Dermis microvascular lymphatic vessel endothelial cell (primary cell): Measurements from ENCODE around the gene LRRC9. TPM values are rescaled to one million over a fixed set of nuclear protein-coding genes. Genes with fewer than 3 reads are reported as not detected.
"Not testable (repeated sequence)": the region's sequence is repeated elsewhere in the genome, so short reads cannot be mapped to it uniquely, and the experiment has no call there.

Source experiments
- DNase-seq, 2 donors: peaks; one replicate each; pipeline versions ENCODE4 v3.0.0 to v3.0.0-alpha.2; 2010; ENCODE audit warnings: low read depth in 2 of 2
- total RNA-seq: library from RNA; depleted of rRNA; stranded (reverse); fragments of >200 nt; gene quantifications from 2 replicates; pipeline ENCODE4 v1.2.1, GENCODE V29; 2014

The LRRC9 gene
- total RNA-seq, 1 donor from 2014 or later: not detected

DNA sequence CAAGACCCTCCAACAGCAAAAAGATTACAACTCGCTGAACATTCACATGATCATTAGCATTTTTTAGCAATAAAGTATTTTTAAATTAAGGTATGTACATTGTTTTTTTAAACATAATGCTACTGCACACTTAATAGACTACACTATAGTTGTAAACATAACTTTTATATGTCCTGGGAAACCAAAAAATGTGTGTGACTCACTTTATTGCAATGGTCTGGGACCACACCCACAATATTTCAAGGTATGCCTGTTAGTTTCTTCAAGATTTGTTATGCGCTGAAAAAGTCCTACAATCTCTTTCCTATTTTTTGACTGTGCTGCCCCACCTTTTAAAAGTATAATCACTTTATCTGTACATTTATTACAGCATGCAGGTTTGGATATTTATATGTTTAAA, 141.4 kb downstream of the LRRC9 start:
- no peak for DNase-seq

DNA sequence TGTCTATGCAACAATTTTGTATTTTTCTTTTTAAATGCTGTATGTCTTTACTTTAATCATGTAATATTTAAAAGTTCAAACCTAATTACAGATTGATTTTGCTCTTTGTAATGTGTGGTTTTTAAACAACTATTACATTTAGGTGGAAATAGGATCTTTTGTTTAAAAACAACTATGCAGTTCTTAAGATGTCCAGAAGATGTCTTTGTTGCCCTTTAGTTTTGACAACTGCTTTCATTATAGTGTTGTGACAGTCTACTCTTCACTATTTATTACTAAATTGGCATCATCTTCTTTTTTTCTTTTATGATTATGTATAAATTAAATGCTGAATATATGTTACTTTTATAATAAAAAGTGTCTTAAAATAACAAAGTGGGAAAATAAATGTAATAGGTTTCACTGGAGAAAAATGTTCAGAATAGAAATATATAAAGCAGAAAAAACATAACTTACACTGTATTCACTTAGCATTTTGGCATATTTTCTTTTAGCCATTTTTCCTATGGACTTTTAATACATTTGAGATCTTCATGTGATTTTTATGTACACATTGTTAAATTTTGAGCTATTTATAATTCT, 144.6 kb downstream of the LRRC9 start:
- DNase-seq: peak; percentile 24 to 47

DNA sequence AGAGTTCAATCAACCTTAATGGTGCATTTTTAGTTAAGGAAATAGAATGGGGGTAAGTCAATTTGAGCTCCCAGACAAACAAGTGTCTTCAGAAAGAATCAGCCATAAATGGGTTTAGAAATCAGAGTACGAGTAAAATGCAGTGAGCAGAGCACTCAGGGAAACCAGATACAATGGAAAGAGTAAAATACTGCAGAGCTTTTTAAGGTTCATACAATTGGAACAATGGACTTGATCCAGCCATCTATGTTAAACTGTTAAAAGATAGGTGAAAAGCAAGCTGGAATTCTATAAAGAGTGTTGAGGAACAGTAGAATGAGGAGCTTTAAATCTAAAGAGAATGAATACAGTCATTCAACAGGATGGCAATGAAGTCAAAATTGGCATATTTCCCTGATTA, 147.9 kb downstream of the LRRC9 start:
- DNase-seq: no peak

DNA sequence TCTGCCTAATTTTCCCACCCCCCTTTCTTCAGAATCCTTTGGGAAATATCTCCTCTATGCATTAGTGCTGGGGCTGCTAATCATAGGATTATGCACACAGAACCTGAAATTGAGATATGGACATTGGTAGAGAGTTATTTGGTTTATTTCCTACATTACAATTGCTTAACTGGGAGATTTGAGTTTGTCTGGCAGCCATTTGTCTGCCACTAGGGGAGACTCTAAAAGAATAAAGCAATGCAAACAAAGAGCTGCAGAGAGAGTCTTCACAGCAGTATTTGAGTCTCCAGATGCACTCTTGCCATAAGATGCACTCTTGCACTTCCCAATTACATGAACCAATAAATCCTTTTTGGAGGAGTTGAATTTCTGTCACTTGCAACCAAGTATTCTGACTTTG, 159.8 kb downstream of the LRRC9 start:
- no peak for DNase-seq

DNA sequence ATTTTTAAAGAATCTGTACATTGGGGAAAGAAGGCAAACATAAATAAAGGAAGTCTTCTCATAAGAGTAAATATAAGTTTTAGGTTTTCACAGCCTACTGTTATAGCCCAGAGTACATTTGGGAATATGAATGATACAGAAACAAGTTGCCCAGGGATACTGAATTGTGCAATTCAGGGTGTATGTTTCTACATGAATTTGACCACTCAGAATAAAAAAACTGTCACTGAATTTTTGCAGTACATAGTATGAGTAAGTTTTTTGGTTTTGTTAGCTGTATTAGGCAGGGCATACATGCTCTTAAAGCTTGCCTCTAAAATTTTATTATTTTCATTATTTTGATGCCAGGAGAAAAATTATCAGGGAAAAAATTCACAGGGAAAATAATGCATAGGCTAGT, 165.1 kb downstream of the LRRC9 start:
- no peak for DNase-seq

DNA sequence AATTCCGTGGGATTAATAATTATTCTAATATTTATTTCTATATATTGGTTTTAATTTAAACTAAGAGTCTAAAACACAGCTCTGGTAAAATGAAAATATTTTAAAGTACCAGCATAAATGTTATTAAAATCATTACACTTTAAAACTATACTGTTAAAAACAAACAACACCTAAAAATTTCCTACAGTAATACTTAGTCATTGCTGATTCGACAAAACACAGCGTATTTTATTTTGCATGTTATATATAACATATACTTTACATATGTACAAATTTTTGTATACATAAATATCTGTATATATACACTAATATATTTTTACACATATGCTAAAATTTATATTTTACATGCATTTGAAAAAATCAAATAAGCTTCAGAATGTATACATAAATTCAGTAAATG, 165.7 kb downstream of the LRRC9 start:
- no peak for DNase-seq

DNA sequence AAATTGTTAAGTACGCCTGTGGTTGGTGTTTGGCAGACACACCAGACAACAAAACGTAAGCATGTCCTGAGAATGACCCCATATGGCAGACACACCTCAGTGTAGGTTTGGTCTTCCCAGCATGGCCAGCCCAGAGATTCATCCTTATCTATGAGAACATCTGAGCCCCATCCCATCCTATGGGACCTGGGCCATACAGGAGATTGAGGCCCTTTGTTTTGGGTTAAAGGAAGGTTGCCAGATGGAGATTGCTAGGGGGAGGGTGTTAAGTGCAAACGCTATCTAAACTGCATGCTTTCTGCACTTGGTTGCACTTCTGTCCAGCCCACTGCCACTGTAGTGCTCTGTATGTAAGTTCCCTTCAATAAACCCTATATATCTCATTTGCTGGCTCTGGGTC, 167.7 kb downstream of the LRRC9 start:
- no peak for DNase-seq

DNA sequence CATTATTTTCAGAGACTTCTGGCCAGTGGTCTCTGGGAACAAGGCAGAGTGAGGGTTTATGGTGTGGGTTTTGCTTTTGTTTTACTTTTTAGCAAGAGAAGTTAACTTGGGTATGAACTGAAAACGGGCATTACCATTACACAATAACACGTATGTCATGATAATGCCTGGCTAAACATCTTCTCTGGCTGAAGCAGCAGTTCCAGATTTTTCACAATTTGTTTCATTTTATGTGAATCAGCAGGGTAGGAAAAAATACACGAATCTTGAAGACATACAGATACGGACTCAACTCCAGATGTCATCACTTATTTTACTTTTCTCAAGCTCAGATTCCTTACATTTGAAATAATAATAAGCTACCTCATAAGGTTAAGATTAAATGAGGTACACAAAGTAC, 169.3 kb downstream of the LRRC9 start:
- no peak for DNase-seq

DNA sequence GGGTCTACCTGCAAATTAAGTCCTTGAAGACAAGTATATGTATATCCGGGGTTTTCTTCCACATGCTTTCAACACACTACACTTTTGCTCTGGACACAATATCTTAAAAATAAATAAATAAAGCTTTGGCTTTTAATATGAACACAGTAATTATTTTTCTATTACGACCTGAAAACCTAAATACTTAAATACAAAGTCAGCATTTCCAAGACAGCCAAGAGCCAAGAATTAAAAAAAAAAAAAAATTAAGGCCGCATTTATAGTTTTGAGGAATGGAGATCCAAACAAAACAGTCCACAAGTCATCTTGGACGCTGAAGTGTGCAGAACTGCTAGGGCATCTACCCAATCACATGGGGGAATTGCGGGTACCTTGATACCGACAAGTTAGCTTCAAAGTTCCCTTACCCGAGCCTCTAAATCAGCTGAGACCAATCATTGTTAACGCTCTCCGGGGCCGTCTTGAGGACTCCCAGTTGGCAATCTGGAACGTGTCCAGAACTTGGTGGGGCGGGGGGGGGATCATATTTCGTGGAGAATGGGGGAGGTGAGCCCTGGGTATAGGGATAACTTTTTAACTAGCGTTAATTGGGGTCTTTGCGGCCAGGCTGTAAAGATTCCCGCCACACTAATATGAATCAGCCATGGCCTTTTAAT, 171.0 kb downstream of the LRRC9 start:
- DNase-seq: peak in 1 of 2 donors; percentile 63

DNA sequence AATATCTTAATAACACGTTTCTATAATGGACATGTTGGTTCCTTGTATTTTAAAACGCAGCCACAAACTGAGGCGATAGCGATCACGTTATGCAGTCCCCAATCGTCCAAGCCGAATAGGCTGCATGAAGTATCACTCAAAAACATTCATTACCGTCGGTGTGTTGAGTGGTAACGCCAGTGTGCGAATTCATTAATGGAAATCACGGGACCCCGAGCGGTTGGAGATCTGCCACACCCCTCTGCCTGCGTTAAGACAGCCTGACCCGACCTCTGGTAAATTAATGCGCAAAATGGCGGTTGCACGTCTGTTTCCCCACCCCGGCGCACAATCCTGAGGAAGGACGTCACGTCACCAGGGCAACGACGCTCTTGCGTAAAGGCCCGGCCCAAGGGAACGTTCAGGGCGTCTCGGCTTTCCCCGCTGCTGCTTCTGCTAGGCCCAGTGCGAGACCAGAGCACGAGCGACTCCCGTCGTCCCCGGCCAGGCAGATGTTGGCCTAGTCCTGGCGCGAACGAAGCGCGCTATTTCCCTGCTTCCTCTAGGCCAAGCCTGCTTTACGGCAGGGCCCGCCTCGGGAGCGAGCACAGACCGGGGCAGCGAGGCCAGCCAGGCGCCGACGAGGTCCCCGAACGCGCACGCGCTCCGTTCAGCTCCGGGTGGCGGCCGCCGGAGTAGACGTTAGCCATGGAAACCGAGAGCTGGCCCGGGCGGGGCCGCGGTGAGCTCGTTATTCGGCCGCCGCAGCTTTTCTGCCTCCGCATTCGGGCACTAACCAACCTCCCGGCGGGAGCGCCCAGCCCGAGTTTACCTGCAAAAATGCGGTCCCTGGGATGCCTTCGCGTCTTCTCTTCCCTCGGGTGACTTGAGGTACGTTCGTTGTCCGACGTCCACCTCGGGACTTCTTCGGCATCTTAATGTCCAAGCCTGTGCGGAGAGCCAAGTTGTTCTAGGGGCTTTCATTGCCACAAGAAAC, 171.9 kb downstream of the LRRC9 start, which contains the start of gene PCNX4:
PCNX4 (plus strand) TSS at position 374 of the 976 bp plus-strand sequence. CDS start 15,716 bp downstream, outside the sequence.
- peak; percentile 97 to 99 for DNase-seq

DNA sequence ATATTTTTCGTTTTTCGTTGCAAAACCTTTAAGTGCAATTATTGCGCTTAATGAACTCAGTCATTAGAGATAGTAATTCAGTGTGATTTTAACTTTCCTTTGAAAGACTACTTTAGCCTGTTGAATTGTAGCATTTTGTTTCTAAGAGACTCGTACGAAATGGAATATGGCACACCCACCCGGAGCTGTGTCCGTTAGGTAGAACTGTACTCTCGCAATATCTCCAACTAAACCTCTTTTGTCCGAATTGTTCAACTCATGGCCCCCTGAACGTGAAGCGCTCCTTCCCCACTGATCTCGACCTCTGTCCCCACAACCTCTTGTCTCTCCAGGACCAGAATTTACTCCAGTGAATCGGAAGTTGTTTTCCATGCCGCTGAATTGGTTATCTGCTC, 172.6 kb downstream of the LRRC9 start:
- peak in 1 of 2 donors; percentile 52 for DNase-seq

DNA sequence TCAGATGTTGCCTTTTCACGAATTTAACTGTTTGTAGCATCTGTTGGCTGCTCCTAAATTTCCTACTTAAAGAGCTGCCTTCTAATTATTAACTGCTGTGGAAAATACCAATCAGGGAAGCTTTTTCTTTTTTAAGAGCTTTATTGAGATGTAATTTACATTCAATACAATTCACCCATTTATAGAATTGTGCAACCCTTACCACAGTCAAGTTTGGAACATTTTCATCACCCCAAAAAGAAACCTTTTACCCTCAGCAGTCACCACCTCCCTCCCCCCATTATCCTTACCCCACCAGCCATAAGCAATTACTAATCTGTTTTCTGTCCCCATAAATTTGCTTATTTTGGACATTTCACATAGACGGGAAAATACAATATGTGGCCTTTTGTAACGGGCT, 173.1 kb downstream of the LRRC9 start:
- DNase-seq: no peak

DNA sequence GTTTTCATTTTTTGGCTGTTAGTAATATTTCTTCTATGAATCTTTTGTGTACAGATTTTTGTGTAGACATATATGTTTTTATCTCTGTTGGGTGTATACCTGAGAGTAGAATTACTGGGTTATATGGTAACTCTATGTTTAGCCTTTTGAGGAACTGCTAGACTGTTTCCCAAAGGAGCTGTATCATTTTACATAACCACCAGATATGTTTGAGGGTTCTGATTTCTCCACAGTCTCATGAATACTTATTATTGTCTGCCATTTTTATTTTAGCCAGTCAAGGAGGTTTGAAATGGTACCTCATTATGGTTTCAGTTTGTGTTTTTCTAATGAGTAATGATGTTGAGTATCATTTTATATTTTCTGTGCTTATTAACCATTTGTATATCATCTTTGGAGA, 173.7 kb downstream of the LRRC9 start:
- no peak for DNase-seq

DNA sequence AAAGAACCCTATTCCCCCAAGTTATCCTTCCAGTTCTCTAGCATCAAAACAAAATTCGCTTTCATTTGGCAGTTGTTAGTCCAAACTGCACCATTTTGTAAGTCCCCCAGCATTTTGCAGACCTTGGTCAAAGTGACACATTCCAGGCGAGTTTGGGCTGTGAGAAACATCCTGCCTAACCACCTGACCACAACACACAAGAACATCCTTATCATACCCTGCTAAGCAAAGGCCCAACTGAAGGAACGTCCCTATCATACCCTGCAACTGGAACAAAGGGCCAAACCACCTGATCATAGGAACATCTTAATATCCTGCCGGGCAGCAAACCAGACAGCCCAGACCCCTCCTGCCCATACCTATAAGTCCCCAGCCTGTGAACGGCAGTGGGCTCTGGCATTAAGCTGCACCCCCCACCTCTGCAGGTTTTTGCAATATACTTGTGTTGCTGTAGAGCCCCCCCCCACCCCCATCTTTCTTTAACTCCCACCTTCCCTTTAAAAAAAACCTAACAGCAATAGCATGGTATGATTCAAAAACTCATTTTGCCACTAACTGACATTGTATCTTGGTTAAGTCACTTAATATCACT, 174.5 kb downstream of the LRRC9 start:
- peak; percentile 76 for DNase-seq

DNA sequence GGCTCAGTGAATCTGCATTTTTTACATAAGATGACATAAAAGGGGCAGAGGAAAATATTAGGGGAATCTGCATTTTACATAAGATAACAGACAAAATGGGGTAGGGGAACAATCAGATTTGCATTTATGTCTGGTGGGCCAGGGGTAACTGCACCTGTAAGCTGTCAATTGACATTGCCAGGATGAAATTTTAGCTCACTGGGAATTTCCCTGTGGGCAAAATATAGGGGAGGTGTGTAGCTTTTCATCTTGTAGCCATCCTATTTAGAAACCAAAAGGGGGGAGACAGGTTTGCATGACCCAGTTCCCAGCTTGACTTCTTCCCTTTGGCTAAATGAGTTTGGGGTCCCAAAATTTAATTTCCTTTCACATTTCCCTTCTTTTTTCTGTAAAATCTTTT, 175.3 kb downstream of the LRRC9 start:
- DNase-seq: no peak

DNA sequence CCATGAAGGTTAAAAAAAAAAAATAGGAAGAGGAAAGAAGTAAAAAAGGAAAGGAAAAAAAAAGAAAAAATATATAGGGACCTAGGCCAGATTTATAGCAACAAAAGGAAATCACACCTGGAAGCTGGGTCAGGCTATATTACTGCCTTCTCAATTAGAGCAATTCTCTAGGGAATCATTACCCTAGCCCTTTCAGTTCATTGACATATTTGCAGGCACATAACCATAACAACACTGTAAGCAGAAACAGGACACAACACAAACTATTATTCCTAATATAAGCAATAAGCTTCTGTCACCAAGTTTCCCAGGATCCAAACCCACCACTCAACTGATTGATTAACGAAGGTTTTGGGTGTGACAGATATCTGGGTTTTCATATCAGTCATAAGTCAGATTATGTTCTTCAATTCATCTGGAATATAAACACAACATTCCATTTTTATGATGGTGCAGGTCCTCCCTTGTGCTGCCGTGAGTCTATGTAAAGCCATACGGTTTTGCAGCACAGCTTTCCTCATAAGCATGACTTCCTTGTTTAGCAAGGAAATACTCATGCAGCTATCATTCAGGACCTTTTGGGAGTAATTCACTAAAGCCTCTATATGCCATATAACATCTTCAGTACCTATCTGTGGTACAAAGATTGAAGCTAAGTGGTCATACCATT, 176.0 kb downstream of the LRRC9 start:
- DNase-seq: peak; percentile 34 to 48

DNA sequence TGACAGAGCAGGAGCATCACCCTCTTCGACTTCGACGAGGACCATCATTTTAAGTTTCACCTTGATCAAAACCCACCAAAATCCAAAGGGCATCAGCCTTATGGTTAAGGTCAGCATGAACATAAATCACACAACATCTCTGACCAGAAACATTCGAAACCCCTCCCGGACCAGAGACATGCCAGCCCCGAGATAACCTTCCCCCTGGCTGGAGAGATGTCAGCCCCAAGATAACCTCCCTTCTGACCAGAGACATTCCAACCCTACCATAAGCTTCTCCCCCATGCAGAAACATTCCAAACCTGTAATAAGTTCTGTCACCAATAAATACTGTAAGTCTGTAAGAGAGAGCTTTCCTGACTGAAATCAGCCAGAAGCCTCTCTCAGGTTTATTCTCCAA, 178.0 kb downstream of the LRRC9 start:
- no peak for DNase-seq

DNA sequence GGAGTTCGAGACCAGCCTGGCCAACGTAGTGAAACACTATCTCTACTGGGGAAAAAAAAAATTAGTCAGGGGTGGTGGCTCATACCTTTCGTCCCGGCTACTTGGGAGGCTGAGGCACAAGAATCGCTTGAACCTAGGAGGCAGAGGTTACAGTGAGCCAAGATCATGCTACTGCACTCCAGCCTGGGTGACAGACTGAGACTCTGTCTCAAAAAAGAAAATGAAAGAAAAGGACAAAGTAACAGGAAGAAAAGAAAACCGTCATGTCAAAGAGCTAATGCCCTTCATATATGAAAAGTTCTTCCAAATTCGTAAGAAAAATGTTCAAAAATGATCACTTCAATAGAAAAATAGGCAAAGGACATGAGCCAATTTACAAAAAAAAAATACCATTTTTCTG, 179.9 kb downstream of the LRRC9 start:
- DNase-seq: not testable (repeated sequence)

DNA sequence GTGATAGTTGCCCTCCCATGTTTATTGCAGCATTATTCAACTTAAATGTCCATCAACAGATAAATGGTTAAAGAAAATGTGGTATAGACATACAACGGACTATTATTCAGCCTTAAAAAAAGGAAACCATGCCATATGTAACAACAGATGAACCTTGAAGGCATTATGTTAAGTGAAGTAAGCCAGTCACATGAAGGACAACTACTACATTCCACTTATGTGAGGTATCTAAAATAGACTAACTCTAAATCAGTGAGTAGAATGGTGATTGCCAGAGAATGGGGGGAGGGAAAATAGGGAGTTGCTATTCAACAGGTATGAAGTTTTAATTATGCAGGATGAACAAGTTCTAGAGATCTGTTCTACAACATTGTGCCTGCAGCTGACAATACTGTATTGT, 181.8 kb downstream of the LRRC9 start:
- DNase-seq: no peak

DNA sequence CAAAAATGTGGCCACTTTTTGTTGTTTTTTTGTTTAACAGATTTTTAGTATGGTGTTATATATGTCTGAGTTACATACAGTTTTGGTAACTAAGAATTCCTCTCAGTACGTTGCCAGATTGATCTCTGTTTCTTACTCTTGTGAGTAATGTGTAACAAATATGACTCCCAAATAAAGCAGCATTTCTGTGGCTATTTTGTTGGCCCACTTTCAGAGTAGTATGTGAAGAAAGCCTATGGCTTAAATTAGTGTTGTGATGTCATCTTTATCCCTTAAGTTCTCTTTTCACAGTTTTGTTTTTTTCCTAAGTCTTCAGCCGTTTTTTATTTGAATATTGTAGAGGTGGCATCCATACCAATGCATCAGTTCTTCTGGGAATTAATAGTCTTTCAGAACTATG, 182.4 kb downstream of the LRRC9 start:
- no peak for DNase-seq

DNA sequence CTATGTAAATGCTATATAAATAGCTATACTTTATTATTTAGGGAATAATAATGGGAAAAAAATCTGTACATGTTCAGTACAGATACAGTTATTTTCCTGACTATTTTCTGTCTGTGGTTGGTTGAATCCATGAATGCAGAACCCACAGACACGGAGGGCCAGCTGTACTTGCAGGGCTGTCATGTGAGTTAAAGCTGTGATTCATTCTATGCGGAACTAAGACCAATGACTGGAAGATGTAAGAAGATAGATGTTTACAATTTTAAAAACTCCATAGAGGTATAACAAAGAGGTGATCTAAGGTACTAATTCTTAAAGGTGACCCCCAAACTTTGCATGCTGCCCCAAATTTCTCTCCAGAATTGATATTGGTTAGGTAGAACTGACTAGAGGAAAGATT, 186.4 kb downstream of the LRRC9 start:
- DNase-seq: no peak
